ENCODE measurements around the gene VWA1.

VWA1 gene

GRCh38 chr1:1435911-1436629 is 580 bp downstream of the VWA1 start:
- DNase-seq (ENCODE audit: insufficient read length, low spot score) (no peak), FAIRE-seq (no peak)
- TF ChIP-seq CTCF (IDR thresholded peaks at IDR 0.05; ENCODE audit: insufficient read depth, missing control alignments), result no peak

- DNase-seq (ENCODE audit: insufficient read length, low spot score), result no peak
- no peak for TF ChIP-seq CTCF (IDR thresholded peaks at IDR 0.05; ENCODE audit: insufficient read depth, missing control alignments)
- FAIRE-seq, result no peak
Measured at GRCh38 chr1:1436630-1437032, 1.1 kb downstream of the VWA1 start.

GRCh38 chr1:1437033-1437903 is 1.8 kb downstream of the VWA1 start:
- DNase-seq (ENCODE audit: insufficient read length, low spot score) (peak; percentile 3), FAIRE-seq (no peak)
- TF ChIP-seq CTCF (IDR thresholded peaks at IDR 0.05; ENCODE audit: insufficient read depth, missing control alignments), result no peak

GRCh38 chr1:1437904-1438376 is 2.5 kb downstream of the VWA1 start:
- FAIRE-seq, result no peak
- no peak for TF ChIP-seq CTCF (IDR thresholded peaks at IDR 0.05; ENCODE audit: insufficient read depth, missing control alignments)
- peak; percentile 2 for DNase-seq (ENCODE audit: insufficient read length, low spot score)

- no peak for TF ChIP-seq CTCF (IDR thresholded peaks at IDR 0.05; ENCODE audit: insufficient read depth, missing control alignments)
- FAIRE-seq, result no peak
- no peak for DNase-seq (ENCODE audit: insufficient read length, low spot score)
Measured at GRCh38 chr1:1438531-1439381, 3.3 kb downstream of the VWA1 start.

GRCh38 chr1:1439546-1440261 is 4.2 kb downstream of the VWA1 start:
- no peak for TF ChIP-seq CTCF (IDR thresholded peaks at IDR 0.05; ENCODE audit: insufficient read depth, missing control alignments)
- DNase-seq (ENCODE audit: insufficient read length, low spot score) (peak; percentile 2), FAIRE-seq (no peak)

Measured in D721Med (cell line).